HG03442 (cell line): ENCODE results near the gene ST3GAL2.
"Not testable (repeated sequence)": the region's sequence is repeated elsewhere in the genome, so short reads cannot be mapped to it uniquely, and the experiment has no call there.

Source experiments
- ATAC-seq: cut with Tn5 transposase; IDR thresholded peaks from one replicate; pipeline ENCODE4 v1.9.1; 2021; ENCODE audit warnings: mild to moderate bottlenecking, moderate library complexity; ENCODE audit not compliant: unreplicated experiment

Gene ST3GAL2

DNA sequence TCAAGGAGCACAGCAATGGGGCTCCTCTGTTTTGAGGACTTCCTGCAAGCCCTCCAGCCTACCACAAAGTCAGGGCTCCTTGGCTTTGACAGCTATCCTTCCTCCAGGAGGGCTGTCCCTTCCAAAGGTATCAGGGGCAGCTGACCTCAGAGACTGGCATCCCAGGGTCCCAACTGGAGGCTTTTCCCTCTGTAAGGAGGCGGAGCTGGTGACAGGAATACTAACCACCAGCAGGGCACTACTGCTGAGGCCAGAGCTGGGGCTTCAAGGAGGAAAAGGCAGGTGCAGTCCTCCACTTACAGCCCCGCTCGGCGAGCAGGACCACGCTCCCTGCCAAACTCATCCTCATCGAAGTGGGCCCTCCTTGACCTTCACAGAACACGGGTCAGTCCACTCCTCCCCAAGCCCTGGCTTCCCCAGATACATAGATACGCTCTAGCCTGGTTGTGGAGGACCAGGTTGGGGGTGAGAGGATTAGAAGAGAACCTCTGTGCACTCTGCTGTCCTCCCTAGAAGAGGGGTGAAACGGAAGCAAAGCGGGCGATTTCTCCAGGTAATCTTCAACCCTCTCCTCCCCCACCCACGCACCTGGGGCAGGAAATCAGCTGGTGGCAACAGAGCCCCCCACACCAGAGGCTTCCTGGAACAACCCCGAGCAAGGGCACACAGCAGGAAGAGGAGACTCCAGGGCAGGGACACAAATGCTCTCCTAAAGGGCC lies 20.5 kb downstream of the ST3GAL2 start:
- ATAC-seq, result no peak

DNA sequence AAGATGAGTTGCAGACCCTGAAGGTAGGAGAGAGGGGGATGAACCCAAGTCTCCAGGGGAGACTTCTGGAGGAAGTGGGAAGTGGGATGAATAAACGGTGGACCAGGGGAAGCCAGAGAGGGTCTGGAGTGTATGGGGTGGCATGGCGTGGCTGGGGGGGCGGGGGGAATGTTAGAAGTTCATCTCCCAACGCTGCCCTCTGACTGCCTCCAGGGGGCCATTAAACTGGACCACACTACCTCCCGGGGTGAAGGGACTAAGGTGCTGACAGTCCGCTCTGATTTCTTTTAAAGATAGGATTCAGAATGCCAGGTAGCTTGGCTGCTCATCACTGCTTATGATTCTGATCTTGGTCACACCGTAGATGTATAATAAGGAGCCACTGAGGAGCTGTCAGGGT lies 21.2 kb downstream of the ST3GAL2 start:
- ATAC-seq, result no peak

DNA sequence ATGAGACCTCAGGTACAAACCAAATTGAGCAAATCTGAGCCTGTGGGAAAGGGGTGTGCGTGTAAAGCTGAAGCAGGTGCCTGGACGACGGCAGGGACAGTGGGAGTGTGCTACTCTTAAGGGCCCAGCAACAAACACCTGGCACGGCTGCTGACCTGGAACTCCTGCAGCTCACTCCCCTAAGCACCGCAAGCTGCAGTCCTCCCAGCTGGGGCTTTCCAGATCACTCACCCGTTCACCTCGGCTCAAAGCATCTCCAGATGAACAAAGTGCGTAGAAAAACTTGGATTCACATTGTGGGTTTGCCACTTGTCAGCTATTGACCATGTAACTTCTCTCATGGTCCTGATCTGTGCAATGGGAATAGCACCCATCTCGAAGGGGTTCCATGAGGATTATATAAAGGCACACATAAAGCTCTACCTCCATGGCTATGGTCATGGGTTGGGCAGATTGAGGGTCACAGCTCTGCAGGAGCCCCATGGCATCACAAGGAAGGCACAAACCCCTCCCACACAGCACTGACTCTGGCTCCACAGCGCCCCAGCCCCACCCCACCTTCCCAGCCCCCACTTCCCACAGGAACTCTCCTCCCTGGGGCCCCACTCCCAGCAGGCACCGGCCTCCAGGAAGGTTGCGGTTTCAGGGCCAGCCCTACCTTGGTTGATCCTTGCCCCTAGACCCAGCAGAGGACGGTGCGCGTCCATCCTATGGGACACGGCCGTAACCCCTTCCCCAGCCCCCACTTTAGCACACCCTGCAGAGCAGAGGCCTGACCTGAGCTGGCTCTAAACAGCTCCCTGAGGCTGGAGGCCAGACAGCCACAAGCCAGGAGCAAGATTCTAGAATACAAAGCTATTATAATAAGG lies 21.9 kb downstream of the ST3GAL2 start:
- peak; percentile 85 for ATAC-seq

DNA sequence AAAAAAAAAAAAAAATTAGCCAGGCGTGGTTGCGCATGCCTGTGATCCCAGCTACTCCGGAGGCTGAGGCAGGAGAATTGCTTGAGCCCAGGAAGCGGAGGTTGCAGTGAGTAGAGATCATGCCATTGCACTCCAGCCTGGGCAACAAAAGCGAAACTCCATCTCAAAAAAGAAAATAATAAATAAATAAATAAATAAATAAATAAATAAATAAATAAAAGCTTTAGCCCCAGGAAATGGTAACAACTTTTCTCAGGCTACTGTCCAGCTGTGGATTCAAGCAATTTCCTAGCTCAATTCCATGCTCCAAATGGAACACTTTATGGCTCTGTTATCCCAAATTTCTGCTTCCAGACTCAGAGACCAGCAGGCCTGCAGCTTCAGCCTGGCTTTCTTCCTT lies 25.3 kb downstream of the ST3GAL2 start:
- not testable (repeated sequence) for ATAC-seq

DNA sequence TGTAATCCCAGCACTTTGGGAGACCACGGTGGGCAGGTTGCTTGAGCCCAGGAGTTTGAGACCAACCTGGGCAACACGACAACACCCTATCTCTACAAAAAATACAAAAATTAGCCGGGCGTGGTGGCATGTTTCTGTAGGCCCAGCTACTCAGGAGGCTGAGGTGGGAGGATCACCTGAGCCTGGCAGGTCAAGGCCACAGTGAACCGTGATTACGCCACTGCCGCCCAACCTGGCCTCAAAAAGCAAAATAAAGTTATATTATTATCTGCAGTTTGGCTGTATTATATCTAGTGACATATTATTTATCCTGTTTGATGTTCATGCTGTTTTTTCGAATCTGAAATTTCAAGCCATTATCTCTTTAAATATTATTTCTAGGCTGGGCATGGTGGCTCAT lies 26.5 kb downstream of the ST3GAL2 start:
- no peak for ATAC-seq

DNA sequence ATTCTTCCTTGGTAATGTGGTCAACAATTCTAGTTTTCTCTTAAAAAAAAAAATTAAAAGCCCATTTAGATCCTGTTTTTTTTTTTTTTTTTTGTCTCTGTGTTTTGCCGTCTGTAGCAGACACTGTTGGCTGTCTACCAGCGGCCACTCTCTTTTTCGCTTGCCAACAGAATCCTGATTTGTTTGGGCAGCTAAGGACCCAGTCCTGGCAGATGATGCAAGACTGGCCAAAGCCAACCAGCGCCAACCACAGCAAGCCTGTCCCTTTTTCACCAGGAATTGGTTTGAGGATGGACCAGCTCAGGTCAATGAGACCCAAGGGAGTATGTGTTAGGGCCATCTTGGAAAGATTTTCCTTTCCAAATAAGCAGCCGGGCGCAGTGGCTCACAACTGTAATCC lies 28.2 kb downstream of the ST3GAL2 start:
- no peak for ATAC-seq

DNA sequence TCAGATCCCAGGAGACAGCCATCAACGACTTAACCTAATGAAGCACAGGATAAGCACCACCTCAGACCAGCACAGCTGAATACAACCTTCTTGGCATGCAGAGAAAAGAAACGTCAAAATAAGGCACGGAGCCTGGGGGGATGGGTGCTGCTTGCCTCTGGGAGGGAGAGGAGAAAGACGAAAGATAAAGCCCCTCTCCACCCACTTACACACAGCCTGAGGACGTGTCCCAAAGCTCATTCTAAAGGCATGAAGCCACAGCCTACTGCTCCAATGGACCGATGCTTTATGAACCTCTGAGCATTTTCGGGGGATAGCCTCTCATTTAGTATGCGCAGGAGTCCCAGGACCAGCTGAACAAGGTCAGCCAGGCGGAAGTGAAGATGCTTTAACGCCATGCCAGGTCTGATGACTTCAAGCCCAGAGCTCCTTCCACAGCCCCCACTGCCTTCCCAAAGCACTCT lies 31.1 kb downstream of the ST3GAL2 start:
- no peak for ATAC-seq

DNA sequence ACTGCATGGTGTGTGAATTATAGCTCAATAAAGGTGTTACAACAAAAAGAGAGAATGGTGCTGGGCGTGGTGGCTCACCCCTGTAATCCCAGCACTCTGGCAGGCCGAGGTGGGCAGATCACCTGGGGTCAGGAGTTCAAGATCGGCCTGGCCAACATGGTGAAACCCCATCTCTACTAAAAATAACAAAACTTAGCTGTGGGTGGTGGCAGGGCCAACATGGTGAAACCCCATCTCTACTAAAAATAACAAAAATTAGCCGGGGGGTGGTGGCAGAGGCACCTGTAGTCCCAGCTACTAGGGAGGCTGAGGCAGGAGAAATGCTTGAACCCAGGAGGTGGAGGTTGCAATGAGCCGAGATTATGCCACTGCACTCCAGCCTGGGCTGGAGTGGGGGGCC lies 32.8 kb downstream of the ST3GAL2 start:
- ATAC-seq, result not testable (repeated sequence)

DNA sequence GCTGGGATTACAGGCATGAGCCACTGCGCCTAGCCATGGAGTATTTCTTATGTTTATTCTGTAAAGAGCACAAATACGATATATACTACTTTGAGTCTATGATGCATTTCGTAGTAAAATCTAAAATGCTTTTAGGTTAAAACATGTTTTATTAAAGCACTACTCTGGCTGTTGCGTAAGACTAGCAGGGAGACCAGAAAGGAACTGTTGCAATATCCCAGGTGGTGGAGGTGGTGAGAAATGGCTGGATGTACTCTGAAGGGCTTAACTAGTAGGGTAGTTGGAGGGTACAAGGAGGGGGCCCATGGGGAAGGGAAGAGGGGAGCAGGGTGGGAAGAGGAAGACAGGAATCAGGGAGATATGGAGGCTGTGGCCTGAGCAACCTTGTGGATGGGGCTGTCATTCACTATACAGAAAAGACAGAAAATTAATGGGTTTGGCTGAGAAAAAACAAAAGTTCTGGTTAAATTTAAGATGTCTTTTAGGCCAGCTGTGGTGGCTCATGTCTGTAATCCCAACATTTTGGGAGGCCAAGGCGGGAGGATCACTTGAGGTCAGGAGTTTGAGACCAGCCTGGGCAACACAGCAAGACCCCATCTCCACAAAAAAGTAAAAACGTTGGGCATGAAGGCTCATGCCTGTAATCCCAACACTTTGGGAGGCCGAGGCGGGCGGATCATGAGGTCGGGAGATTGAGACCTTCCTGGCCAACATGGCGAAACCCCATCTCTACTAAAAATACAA lies 35.8 kb downstream of the ST3GAL2 start:
- ATAC-seq, result no peak

DNA sequence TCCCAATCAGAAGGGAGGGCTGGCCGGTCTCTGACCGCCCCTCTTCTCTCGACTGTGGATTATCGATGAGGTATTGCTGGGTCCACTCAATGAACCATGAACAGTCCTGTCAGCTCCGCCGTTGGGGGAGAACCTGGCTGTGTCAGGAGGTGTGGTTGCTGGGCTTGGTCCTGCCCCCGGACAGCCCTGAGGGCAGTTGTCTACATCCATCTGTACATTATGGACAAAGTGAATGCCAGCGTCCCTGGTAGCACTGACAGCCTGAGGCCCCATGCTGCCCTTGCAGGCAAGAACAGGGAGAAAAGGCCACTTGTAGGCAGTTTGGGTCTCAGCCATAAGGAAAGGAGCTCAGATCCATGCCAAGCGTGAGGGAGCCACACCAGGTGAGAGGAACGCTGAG lies 38.9 kb downstream of the ST3GAL2 start:
- ATAC-seq, result no peak

DNA sequence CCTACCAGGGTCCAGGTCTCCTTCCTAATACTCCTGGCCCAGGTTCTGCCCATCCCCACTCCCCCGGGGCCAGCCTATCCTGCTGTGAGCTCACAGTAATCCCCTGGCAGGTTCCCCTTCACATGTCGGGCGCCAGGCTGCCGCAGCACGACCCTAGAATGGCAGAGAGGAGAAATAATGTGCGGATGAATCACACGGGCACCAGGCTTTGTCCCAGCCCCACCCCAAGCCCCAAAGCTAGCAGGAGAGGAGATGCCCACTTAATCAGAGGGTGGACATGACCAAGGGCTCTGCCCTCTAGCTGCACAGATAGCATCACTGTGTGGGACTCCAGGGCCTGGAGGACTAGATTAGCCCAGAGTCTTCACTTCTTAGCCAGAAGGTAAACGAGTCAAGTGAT lies 39.5 kb downstream of the ST3GAL2 start:
- ATAC-seq, result no peak

DNA sequence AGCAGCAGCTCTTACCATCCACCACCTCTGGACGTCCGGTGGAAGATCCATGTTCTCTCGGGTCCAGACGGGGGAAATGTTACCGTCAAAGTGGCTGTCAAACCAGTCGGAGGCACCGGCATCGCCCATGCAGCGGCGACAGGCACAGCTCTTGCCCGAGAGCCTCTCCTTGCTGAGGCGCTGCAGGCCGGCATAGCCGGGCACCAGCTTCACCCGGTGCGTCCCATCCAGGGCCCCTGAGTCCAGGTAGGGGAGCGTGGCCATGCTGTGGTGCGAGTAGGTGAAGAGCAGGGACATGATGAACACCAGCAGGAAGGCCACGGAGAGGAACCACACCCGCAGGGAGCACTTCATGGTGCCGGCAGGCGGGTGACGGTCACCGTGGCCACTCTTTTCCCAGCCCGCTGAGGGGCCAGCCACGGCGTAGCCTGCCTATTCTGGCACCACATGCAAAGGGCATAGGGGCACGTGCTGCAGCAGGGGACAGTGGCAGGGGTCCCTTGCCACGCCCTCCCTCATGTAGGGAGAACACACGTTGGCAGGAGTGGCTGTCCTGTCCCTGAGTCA lies 40.6 kb downstream of the ST3GAL2 start:
- no peak for ATAC-seq

DNA sequence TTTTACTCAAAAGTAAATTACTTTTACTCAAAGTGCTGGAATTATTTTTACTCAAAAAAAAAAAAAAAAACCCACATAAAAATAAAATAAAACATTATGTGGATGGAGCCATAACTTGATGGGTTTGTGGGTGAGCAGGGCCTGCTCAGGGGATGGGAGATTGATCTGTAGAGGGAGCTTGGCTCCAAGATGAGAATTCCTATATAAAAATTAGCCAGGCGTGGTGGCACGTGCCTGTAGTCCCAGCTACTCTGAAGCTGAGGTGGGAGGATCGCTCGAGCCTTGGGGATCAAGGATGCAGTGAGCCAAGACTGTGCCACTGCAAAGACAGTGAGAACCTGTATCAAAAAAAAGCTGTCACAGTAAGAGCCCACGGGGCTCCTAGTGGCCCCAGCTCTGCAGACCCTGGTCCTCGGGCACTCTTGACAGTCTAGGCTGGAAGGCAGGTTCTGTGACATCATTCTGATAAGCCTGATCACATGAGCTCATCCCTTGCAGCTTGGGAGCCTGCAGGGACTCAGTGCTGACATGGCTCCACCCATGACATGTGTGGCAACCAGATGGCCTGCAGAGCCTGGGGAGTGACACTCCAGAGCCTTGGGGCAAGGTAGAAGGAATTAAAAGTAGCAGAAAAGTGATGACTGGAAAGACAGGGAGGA lies 42.5 kb downstream of the ST3GAL2 start:
- ATAC-seq, result no peak

DNA sequence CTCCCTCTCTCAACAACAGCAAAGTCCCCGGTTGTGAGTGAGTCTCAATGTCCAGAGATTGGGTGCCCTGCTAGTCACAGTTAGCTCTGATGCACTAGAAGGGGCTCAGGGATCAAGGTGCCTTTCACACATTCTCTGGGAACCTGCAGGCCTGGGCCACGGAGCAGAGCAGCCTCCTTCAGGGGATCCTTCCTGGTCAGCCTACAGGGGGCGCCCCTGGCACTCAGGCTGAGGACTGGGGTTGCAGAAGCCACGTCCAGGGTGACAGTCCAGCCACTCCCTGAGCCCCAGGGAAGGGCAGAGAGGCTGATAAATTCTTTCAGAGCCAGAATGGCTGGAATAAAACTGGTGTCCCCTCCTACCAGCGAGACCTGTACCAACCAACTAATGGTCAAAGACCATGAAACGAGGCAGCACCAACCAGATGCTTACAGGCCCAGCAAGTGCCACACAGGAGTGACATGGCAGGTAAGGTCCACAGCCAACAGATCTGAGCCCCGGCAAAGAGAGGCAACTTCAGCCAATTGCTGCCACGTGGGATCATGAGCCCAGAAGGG lies 43.5 kb downstream of the ST3GAL2 start:
- no peak for ATAC-seq

DNA sequence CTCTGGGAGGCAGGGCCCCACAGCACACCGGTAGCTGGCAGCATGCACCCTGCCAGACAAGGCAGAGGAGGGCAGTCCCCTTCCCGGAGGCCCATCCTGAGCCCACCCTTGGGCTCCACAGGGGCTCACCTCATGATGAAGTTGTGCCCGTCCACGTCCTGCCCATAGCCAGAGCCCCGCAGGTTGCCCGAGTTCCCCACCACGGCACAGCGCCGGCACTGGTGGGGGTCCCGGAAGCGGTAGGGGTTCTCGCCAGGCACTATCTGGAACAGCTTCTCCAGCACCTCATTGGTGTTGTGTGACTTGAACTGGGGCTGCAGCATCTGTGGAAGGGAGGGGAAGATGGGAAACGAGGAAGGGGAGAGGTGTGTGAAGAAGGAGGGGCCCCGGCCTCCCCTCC lies 44.0 kb downstream of the ST3GAL2 start:
- ATAC-seq, result no peak

DNA sequence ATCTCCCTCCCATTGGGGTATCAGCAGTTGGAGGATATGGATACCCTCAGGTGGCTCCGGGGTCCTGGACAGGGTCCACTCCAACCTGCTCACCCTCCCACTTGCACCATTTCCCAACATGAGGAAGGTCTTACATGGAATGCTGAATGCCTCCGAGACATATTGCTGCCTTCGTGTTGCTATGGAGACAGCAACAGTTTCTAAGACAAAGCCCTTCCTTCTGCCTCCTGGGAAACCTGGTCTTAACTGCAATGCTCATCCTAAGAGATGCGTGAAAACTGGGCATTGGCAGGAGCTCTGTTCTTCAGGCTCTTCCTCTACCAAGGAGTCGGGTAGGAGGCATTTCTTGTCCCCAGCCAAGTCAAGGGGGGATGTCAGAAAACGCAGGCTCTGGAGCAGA lies 45.2 kb downstream of the ST3GAL2 start:
- no peak for ATAC-seq

DNA sequence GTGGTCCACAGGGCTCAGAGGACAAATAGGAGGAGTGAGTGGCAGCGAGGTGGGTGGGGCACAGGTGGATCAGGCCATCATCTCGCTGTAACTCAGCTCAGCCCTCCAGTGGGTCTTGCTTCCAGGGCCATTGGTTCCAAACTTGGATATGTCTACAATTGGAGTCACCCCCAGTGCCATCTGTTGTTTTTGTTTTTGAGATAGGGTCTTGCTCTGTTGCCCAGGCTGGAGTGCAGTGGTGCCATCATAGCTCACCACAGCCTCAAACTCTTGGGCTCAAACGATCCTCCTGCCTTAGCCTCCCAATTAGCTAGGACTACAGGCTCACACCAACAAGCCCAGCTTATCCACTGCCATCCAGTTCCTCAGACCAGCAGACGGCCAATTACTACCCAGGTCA lies 46.3 kb downstream of the ST3GAL2 start:
- ATAC-seq, result no peak

DNA sequence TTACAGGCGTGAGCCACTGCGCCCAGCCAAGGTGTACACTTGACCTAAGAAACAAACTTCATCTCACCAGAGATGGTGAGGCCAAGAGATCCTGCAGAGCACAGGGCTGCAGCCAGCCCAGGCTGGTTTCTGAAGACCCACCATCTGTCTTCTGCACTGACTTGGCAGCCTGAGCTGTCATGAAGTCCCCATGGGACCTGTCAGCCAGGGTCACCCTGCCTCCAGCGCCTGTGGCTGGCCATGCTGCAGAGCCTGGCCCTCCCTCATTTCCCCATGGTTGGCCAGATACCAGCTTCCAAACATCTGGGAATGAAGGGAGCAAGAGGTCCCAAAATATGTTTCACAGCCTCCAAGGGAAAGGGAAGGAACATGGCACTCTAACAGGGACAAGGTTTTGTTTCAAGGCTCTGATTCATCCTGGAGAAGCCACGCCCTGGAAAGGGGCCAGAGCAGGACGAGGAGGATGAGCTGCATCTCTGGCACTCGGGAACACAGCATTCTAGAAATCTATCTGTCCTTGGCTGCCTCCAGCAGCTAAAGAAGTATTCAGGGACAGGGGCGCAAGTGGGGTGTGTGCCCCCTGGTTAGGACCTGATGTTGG lies 46.9 kb downstream of the ST3GAL2 start:
- ATAC-seq, result no peak

DNA sequence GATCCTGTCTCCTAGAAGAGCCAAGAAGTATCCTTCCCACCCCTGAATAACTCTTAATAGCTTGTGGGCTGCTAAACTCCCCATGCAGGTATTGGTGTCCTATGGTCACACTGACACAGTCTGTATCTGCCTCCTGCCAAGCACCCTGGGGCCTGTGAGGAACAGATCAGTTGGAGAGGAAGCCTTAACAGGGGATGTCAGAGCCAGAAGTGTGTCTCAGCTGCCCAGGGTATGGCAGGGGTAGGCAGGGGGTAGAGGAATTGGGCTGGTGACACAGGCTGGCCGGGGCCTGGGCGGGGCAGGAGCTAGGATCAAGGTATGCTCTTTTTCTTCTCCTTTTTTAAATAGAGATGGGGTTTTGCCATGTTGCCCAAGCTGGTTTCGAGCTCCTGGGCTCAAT lies 47.5 kb downstream of the ST3GAL2 start:
- ATAC-seq, result no peak

DNA sequence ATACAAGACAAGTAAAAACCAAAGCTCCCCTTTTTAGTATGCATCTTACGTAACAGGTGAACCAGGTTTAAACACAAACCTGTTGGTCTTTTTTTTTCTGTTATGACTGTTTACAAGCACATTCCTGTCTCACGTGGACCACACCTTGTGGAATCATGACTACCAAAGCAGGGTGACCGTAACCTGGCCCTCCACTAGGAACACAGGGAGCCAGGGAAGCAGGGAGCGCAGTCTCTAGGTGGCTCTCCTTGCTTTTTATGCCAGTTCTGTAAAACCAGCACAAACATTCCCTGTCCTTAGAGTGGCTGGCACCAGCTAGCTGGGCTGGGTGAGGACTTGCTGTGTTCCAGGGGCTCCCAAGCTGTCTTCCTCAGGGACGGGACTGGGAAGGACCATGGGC lies 48.1 kb downstream of the ST3GAL2 start:
- no peak for ATAC-seq
